Adrenal gland (tissue), 12 donors: ENCODE data around the gene PSME4. TPM values are rescaled to one million over a fixed set of nuclear protein-coding genes. Genes with fewer than 3 reads are reported as not detected.

ENCODE experiments used
- DNase-seq, 7 donors: peaks; one replicate each; pipeline ENCODE4 v3.0.0-alpha.2; 2019 to 2020
- H3K27ac ChIP-seq, 5 donors: fragments of 200-600 bp; sonication (generic) in 4 of 5; 1 replicate in 3 of 5; 2 replicates in 2 of 5; pipeline versions ENCODE4 v1.5.1 to v1.8.0; 2016 to 2020; ENCODE audit warnings: mild to moderate bottlenecking in 1 of 5
- H3K27me3 ChIP-seq: fragments of 200-600 bp; 2 replicates; pipeline ENCODE4 v1.8.0; 2021
- H3K36me3 ChIP-seq, 2 donors: fragments of 200-600 bp; replicated peaks in 1 of 2; 1 replicate in 1 of 2; 2 replicates in 1 of 2; pipeline versions ENCODE4 v1.5.1 to v1.8.0; 2018 to 2022
- H3K4me1 ChIP-seq, 2 donors: fragments of 200-600 bp; replicated peaks in 1 of 2; 1 replicate in 1 of 2; 2 replicates in 1 of 2; pipeline versions ENCODE4 v1.5.1 to v1.8.0; 2018 to 2021
- H3K4me3 ChIP-seq, 4 donors: fragments of 200-600 bp; sonication (generic) in 3 of 4; one replicate each; pipeline ENCODE4 v1.5.1; 2016 to 2018
- H3K9me3 ChIP-seq, 3 donors: fragments of 200-600 bp; sonication (generic) in 1 of 3; replicated peaks in 1 of 3; 1 replicate in 2 of 3; 2 replicates in 1 of 3; pipeline versions ENCODE4 v1.5.1 to v1.8.0; 2016 to 2021
- POLR2A ChIP-seq, 2 donors: fragments of 450-650 bp; IDR thresholded peaks; one replicate each; pipeline ENCODE4 v1.6.1; 2017; ENCODE audit warnings: antibody characterized with exemption in 2 of 2, mild to moderate bottlenecking in 2 of 2, moderate library complexity in 1 of 2
- WGBS, 4 donors: extraction: QIAGEN DNeasy Blood & Tissue Kit in 2 of 4; methylation state at CpG; one replicate each; pipeline versions ENCODE4 v1.1.5 to v1.1.7; 2013 to 2017; 5-methylcytosine and 5-hydroxymethylcytosine counted together
- intact Hi-C, 2 donors: fragments of 100-400 bp; cut with DNase I; formaldehyde crosslinking; loops; one replicate each; pipeline versions ENCODE4 v1.14.1 to v1.15.0; 2022 to 2023
- polyA plus RNA-seq, 3 donors: library from polyadenylated mRNA; stranded (reverse); fragments of 200-250 nt in 2 of 3; fragments of 350-450 nt in 1 of 3; fragmentation: Illumina TruSeq in 1 of 3; extraction: RNeasy Lipid Tissue Mini Kit (QIAGEN cat#74804) in 1 of 3; gene quantifications; one replicate each; pipeline ENCODE4 v1.2.3, GENCODE V29; 2013 to 2014
- total RNA-seq, 9 donors: library from RNA; depleted of rRNA in 4 of 9; stranded (reverse); fragments of >200 nt in 4 of 9; fragments of 120-200 nt in 1 of 9; fragmentation: NEBNext Ultra II Directional in 1 of 9; extraction: Animal tissue kit (Norgen Biotek cat#: 25700) in 1 of 9; gene quantifications; one replicate each; pipeline versions ENCODE4 v1.1.0 to v1.2.4, GENCODE V29; 2013 to 2023
- TF ChIP-seq, protein P1 (sequence below), 6 experiments: fragments of 450-650 bp in 4 of 6; fragments of 200-600 bp in 2 of 6; sonication (generic) in 1 of 6; IDR thresholded peaks; 1 replicate in 5 of 6; 2 replicates in 1 of 6; pipeline versions ENCODE4 v1.5.1 to v1.8.0; 2016 to 2021; ENCODE audit warnings: antibody characterized with exemption in 6 of 6, mild to moderate bottlenecking in 2 of 6, moderate library complexity in 1 of 6
- donor health status: healthy with polysubstance abuse.
- donor health status: Bipolar disorder and iron deficiency.
- donor health status: DM: yes; HTN: yes; CAD: no.
- donor health status: DM: no; HTN: no; CAD: no.
- donor health status: DM: no; HTN: no; CAD: no.
- donor health status: DM: yes; HTN: yes; CAD: no.

Gene PSME4
- total and polyA plus RNA-seq, 12 donors = 23.9 to 54.9 (median 41.9) TPM

DNA sequence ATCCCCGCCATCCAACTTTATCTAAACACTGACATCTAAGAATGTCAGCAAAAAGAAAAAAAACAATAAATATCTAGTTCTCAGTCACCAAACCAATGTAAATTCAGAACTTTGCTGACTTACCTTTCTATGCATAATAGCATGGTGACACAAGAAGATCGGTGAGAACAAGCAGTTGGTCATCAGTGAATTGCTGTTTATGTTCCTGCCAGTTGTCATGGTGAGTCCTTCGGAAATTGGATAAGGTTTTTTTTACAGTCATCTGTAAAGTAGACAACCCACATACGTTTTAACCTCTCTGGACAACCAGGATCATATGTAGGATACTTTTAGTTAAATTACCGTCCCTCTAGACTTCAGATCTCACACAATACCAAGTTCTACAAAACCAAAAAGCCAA is 104.8 kb downstream of the PSME4 start:
- Histone ChIP-seq H3K36me3 (peaks cover 0 to 34% of the 10 kb centered on the region in 2 donors), H3K27me3 (no peaks in the 10 kb centered on the region), H3K4me1 (no peaks in the 10 kb centered on the region), H3K9me3 (no peaks in the 10 kb centered on the region), H3K27ac (no peak overlapping the region), H3K4me3 (no peak overlapping the region)
- no peak for DNase-seq
- intact Hi-C loops = no loop called here
- TF ChIP-seq, protein P1, sequence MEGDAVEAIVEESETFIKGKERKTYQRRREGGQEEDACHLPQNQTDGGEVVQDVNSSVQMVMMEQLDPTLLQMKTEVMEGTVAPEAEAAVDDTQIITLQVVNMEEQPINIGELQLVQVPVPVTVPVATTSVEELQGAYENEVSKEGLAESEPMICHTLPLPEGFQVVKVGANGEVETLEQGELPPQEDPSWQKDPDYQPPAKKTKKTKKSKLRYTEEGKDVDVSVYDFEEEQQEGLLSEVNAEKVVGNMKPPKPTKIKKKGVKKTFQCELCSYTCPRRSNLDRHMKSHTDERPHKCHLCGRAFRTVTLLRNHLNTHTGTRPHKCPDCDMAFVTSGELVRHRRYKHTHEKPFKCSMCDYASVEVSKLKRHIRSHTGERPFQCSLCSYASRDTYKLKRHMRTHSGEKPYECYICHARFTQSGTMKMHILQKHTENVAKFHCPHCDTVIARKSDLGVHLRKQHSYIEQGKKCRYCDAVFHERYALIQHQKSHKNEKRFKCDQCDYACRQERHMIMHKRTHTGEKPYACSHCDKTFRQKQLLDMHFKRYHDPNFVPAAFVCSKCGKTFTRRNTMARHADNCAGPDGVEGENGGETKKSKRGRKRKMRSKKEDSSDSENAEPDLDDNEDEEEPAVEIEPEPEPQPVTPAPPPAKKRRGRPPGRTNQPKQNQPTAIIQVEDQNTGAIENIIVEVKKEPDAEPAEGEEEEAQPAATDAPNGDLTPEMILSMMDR (IDR thresholded peaks at IDR 0.05) = no peak
- TF ChIP-seq POLR2A (IDR thresholded peaks at IDR 0.05) = no peak
- WGBS, 4 donors = 90 to 94% (median 93%) methylated on average over 5 of the region's 5 CpGs

GRCh38 chr2:53865264-53865663 is 105.5 kb downstream of the PSME4 start:
- no peak for DNase-seq
- no peak overlapping the region for H3K4me3 ChIP-seq
- H3K9me3 ChIP-seq = no peaks in the 10 kb centered on the region
- intact Hi-C loops = no loop called here
- no peaks in the 10 kb centered on the region for H3K27me3 ChIP-seq
- peaks cover 0 to 34% of the 10 kb centered on the region in 2 donors for H3K36me3 ChIP-seq
- H3K27ac ChIP-seq = no peak overlapping the region
- WGBS, 4 donors = 90 to 98% (median 94%) methylated on average over 2 of the region's 2 CpGs
- no peak for TF ChIP-seq POLR2A (IDR thresholded peaks at IDR 0.05)
- TF ChIP-seq, protein P1 (IDR thresholded peaks at IDR 0.05) = no peak
- peaks cover 0 to 2% of the 10 kb centered on the region in 2 donors for H3K4me1 ChIP-seq

GRCh38 chr2:53863538-53864227 is 107.1 kb downstream of the PSME4 start:
- TF ChIP-seq, protein P1 (IDR thresholded peaks at IDR 0.05) = no peak
- TF ChIP-seq POLR2A (IDR thresholded peaks at IDR 0.05) = no peak
- Histone ChIP-seq H3K27ac (no peak overlapping the region), H3K9me3 (no peaks in the 10 kb centered on the region), H3K4me1 (peaks cover 0 to 6% of the 10 kb centered on the region in 2 donors), H3K4me3 (no peak overlapping the region), H3K36me3 (peaks cover 0 to 28% of the 10 kb centered on the region in 2 donors), H3K27me3 (no peaks in the 10 kb centered on the region)
- no peak for DNase-seq
- intact Hi-C loops = no loop called here
- WGBS, 4 donors = 92 to 95% (median 94%) methylated on average over 4 to 6 of the region's 6 CpGs

DNA sequence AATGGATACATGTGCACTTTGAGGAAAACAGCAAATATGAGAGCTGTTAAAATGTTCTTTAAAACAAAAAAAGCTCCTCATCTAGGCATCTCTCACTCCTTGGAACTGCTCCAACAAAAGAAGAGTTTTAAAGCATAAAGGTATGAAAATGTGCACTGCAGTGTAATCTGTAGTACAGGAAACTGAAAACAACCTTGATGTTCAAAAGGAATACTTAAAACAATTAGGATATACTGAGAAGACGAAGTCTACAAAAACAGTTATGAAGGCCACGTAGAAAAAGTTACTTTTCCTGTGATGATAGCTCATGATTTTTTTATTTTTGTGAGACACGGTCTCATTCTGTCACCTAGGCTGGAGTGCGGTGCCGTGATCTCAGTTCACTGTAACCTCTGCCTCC is 109.0 kb downstream of the PSME4 start:
- intact Hi-C loops = no loop called here
- TF ChIP-seq POLR2A (IDR thresholded peaks at IDR 0.05) = no peak
- TF ChIP-seq, protein P1 (IDR thresholded peaks at IDR 0.05) = no peak
- Histone ChIP-seq H3K36me3 (peaks cover 0 to 28% of the 10 kb centered on the region in 2 donors), H3K4me3 (no peak overlapping the region), H3K4me1 (peaks cover 0 to 6% of the 10 kb centered on the region in 2 donors), H3K9me3 (no peaks in the 10 kb centered on the region), H3K27me3 (no peaks in the 10 kb centered on the region), H3K27ac (no peak overlapping the region)
- WGBS, 4 donors = 89 to 97% (median 92%) methylated on average over 5 of the region's 5 CpGs
- no peak for DNase-seq
